Measurements from ENCODE around the gene TPPP3.

GRCh38 chr16:67361038-67361437 is 32.3 kb downstream of the TPPP3 start:
- TF ChIP-seq PATZ1 (CRISPR knock-in tag; IDR thresholded peaks at IDR 0.05; ENCODE audit: borderline replicate concordance) (no peak), ZFP3 (CRISPR knock-in tag; IDR thresholded peaks at IDR 0.05) (no peak), CSRNP3 (CRISPR knock-in tag; IDR thresholded peaks at IDR 0.05) (no peak), ZNF70 (CRISPR knock-in tag; IDR thresholded peaks at IDR 0.05) (no peak), CREB5 (CRISPR knock-in tag; IDR thresholded peaks at IDR 0.05; ENCODE audit: low read depth) (no peak), ARNTL (CRISPR knock-in tag; IDR thresholded peaks at IDR 0.05; ENCODE audit: borderline replicate concordance, low read depth) (no peak), ZFP30 (CRISPR knock-in tag; IDR thresholded peaks at IDR 0.05) (no peak), BACH2 (CRISPR knock-in tag; IDR thresholded peaks at IDR 0.05; ENCODE audit: borderline replicate concordance) (no peak), RARB (CRISPR knock-in tag; IDR thresholded peaks at IDR 0.05) (no peak), TOX (CRISPR knock-in tag; IDR thresholded peaks at IDR 0.05; ENCODE audit: borderline replicate concordance) (no peak)

All from SK-N-SH treated with all-trans-retinoic acid at 6 μM for 48 hours (cell line).